GM18502 (cell line): ENCODE data around the gene FHOD3.

ENCODE experiments used
- ATAC-seq: cut with Tn5 transposase; IDR thresholded peaks from one replicate; pipeline ENCODE4 v1.9.1; 2021; ENCODE audit warnings: mild to moderate bottlenecking; ENCODE audit not compliant: unreplicated experiment, poor library complexity

Gene FHOD3

DNA sequence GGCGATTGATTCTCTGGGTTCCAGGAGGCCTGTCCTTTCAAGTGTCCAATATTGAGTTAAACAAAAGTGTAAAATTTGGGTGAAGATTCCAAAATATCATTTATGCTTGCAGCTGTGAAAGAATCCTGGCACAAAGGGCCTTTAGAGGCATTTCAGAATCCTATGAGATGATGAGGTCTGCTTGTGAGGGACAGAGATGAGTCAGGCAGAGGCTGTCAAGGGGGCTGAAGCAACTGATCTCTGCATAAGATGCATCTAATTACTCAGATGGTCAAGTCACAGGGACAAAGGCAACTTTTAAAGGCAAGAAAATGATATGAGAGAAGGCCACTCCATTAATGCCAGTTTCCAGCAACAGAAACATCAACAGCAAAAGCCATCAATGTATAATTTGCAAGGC lies 78.8 kb downstream of the FHOD3 start:
- no peak for ATAC-seq

DNA sequence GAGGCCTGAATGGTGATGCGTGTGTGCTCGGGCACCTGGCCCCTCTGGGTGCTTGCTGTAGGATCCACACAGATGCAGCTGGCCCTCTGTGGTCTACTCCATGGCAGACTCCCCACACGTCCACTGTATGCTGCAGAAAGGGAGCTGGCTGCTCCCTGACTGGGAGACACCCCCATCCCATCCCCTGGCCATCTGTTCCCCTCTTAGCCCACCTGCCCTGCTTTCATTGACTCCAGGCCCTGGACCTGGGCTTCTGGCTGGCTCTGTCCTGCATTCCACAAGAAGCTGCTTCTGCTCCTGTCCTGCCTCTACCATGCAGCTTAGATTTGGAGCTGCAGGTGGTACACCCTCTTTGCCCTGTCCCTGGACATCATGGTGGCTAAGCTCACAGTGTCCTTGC lies 80.1 kb downstream of the FHOD3 start:
- ATAC-seq, result no peak

DNA sequence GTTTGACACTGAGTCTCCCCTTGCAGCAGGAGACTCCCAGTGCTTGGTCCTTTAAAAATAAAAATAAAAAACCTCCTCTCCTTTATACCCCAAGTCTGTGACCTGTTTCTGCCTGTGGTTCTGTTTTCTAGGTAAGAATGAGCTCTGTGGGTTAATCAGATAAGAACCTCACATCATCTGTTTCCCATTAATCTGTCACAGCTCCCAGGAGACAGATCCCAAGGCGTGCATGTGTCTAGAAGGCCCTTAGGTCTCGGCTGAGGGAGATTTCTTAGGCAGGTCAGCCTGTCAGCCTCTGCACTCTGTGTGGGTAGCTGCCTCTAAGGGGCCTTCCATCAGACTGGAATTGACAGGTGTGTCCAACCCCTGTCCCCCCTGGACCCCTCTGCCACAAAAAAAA lies 80.7 kb downstream of the FHOD3 start:
- no peak for ATAC-seq

DNA sequence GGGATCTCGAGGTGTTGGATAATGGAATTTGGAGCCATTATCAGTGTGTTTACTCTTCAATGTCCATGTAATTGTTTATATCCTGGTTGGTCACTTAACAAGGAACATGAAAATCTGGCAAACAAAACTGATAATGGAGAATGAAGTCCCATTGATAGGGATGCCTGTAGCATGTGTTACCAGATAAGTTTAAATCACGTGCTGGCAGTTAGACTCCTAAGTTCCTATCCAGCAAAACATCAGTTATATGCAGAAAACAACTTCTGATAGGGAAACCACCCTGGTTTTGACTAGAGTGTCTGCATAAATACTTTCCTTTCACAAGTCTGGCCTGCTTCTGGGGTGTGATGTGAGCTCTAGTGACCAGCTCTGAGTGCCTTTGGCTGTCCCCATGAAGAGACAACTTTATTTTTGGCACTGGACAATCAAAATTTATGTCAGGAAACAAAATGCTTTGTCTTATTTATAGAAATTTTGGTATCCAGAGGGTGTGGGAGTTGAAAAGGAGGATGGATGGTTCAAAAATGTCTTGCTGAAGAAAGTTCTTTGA lies 82.0 kb downstream of the FHOD3 start:
- no peak for ATAC-seq

DNA sequence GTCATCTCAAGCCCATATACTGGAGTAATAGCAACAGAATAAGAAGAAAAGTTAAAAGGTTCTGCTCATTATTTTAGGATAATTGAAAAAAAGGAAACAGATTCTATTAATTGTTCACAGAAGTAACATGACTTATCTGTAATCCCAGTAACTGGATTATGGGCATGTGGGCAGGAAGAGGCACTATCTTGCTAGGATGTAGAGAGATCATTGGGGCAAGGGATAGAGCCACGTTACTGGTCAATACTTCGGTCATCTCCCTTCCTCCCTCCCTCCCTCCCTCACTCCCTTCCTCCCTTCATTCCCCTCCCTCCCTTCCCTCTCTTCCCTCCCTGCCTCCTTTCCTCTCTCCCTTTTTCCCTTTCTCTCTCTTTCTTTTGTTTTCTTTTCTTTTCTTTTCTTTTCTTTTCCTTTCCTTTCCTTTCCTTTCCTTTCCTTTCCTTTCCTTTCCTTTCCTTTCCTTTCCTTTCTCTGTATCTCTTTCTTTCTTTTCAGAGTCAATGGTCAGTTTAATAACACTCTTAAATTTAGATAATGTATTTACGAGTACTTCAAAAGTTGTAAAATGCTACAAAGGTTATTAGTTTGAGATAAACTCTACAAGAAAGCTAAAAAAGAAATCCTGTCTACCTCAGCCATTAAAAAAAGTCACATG lies 82.8 kb downstream of the FHOD3 start:
- ATAC-seq, result no peak

DNA sequence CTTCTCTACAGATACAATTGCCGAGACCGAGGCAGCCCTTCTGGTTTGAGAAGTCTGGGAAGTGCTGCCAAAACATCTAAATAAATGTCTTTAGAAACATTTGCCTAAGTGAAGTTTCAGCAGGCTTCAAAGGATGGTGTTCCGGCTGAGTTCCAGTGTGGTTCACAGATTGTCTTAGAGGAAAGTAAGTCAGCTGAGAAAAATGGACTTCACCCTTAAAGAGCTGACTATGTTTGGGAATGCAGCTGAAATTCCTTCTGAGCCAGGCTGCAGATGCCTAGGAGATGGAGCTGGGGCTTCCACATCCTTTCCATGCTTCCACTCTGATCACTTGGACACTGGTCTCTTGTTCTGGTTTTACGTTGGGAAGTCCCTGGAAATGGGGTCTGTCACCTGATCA lies 83.6 kb downstream of the FHOD3 start:
- ATAC-seq, result no peak

DNA sequence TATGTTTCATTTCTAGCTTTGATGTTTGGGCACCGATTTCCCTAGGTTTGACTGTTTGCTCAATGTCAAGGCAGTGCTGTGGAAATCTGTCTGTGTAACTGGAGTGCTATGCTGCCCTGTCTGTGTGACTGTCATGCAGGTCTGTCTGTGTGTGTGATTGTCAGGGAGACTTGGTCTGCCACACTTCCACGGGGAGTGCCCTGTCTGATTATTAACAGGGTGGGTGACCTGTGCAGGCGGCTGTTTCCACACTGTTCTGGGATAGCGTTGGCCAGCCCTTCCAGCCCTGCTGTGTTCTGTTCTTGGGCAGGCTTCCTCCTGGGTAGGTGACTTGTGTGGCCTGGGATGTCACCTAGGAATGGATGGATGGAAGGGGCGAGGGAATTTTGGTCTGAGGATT lies 85.3 kb downstream of the FHOD3 start:
- ATAC-seq, result no peak

DNA sequence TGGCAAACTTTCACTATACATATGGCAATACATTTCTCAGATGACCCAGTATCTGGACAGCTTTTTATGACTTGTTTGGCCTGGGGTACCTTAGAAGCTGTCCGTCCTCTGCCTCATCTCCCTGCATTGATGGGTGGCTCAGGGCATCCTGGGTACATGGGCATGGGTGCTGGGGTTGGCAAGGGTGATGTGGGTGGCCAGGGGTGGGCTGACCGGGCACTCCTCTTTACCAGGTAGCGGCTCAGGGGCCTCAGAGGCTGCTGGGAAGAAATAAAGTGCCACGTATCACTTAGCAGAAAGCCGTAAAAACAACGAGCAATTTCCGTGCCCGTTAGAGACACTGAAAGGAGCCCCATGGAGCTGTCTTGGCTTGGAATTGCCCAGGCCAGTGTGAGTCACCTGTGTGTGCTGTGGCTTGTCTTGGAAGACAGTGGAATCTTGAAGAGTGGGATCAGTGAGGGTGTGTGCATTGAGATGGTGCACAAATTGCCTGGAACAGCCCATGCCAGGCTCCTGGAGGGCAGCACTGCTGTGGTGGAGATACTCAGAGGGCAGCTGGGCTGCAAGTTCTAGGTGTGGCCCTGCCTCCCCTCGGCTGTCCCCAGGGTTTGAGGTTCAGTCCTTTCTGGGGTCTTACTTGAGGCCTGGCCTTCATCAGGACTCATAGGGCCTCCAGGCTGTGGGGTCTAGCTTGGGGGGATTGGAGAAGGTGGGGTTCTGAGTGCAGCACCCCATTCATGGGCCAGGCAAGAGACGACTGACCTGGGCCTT lies 88.8 kb downstream of the FHOD3 start:
- no peak for ATAC-seq

DNA sequence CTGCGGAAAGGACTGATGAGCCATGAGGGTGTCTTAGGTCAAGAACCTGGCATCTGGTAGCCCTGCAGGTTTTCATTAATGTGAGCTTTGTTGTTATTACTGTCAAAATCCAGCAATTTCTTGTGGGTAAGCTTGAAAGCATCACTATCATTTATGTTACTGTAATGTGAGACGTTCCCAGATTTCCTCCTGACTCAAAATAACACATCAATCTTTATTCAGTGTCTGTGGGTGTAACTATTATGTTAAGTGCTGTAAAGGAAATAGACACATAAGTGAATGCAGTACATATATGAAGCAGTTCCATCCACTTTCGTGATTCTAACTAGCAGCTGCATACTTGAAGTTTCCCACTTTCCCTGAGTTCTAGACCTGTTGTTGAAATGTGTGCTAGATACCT lies 89.8 kb downstream of the FHOD3 start:
- ATAC-seq, result no peak

DNA sequence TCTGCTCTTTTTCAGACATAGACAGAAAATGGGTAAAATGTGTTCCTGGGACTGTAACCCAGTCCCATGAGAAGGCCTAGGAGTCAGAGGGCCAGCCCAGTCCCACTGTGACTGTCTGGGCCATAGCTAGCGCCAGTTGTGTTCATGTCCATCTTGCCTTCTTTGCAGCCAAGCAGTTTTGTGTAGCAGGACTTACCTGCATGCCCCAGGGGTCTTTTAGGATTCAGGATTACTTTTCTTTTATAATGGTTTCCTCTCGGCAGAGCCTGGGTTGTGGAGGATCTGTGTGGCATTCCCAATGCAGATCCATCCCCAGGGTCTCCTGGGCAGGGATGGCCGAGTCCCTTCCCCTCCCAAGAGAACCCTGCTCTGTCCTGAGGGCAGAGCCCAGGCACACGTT lies 90.8 kb downstream of the FHOD3 start:
- ATAC-seq, result no peak

DNA sequence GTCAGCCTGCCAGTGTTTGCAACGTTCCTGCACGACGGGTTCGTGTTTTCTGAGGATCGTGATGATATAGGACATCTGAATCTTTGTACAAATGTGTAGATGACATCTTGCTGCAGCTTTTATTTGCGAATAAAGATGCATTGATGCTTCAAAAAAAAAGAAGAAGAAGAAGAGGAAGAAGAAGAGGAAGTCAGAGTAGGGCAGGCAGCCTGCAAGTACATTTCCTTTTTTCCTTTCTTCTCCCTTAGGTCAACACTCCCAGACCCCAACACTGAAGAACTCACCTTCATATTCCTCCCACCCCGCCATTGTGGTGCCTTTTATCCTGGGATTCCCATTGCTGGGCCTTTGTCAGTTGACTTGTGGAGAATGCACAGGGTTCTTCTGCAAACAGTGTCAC lies 91.5 kb downstream of the FHOD3 start:
- ATAC-seq, result no peak

DNA sequence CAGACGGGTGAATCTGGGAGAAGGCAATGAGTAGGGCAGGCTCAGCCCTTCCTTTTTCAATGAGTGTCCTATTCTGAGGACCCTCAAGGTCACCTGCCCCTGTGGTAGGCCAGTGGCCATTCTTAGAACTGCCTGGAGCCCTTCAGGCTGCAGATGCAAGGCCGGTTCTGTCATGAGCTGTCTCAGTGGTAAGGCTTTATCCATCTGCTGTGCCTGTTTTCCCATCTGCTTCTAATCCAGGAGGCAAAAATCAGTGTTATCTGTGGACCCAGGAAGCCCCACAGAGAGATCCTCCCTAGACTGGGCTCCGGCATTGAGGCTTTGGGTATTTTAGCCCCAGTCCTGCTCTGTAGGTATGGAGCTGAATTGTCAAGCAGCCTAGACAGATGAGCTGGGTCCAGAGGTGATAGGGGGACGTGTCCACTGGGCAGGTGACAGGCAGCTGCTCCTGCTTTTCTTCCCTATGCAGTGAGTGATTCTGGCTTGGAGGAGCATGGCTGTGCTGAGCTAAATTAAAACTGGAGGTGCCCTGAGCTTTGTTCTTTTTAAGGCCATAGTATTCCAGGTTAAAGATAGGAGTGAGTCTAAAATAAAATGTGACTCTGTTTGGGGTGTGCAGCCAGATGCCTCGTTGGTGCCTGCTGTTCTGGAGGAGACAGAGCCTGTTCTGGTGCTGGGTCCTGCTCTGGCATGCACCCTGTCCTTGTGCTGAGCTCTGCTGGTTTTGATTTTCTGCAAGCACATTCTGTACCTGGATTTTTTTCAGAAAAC lies 92.5 kb downstream of the FHOD3 start:
- ATAC-seq, result no peak

DNA sequence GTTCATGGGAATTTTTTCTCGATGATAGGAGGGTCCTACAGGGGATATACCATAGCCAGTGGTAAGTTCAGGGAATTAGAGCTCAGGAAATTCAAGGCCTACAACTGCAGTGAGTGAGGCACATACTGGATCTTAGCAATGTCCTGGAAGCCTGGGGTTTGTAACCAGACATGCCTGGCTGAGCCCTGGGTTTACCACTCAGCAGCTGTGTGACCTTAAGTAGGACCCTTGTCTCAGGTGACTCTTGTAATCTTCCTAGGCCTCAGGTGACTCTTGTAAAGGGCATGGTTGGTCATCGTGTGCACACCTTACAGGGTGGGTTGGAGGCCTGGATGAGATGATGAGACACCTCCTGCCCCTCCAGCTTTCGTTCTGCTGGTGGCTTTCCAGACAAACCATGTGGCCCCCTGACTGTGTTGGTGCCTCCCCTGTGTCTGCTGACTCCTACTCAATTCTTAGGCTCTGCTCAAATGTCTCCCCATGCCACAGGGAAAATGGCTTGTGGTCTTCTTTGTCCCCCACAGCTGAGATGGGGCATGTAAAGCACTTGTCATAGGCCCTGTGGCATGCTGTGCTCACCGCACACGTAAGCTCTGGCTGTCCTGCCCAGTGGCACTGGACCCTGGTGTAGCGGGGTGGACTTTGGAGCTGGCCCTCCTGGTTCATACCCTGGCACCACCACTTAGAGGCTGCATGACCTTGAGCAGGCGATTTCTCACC lies 94.1 kb downstream of the FHOD3 start:
- ATAC-seq, result no peak

DNA sequence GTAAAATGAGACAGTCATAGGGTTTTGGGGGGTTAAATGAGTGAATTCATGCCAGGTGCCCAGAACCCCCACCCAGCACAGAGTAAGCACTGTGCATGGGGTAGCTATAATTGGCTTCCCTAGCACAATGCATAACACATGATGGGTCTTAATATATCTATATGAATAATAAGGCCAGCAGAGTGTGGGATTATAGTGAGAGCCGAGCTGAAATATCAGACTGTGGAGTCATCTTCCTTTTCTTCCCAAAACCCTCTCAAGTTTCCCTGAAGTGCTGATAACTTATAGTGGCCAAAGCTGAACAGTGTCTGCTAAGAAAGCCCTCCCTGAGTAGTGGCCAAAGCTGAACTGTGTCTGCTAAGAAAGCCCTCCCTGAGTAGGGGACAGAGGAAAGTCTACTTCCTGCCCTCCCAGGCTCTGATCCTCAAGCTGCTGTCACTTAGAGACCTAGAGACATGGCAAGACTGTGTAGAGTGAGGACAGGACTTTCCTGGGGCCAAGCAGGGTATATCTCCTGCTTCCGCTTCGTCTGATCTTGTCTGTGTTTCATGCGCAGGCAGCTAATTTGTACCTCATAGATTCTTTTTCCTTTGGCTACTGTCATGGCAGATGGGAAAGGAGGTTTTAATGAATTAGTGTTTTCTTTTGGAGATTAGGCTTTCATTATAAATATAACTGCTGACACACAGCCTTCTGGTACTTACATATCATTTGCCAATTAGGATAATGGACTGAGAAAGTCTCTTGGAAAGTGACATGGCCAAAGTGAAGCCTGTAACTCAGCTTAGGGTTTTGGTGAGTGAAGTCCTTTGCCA lies 94.9 kb downstream of the FHOD3 start:
- no peak for ATAC-seq

DNA sequence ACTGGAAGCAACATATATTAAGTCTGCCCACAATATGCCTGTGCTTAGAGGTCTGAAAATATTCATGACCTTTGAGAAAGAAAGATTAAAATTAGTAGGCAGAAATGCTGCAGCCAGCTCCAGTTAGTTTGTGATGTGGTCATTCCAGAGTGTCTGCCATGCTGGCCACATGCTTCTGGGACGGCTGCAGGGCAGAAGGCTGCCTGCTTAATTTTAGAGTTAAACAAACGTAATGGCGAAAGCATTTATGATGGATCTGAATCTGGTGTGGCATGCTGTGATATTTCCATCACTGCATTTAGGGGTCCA lies 95.4 kb downstream of the FHOD3 start:
- ATAC-seq, result no peak

DNA sequence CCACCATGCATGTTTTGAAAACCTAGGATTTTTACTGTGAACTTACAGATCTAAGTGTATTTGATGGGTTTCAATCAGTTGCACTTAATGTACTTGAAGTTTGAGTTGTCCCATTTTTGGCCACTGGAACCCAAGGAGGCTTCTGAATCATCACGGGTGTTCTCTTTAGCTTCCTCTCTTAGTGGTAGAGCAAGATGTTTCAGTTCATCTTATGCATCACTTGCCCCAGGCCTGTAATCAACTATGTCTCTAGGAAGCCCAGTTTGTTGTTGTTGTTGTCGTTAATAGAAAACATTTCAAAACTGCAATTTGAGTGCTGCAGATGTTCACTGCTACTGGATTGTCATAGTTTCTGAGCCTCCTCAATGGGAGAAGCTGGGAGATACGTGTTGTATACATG lies 97.0 kb downstream of the FHOD3 start:
- ATAC-seq, result no peak

DNA sequence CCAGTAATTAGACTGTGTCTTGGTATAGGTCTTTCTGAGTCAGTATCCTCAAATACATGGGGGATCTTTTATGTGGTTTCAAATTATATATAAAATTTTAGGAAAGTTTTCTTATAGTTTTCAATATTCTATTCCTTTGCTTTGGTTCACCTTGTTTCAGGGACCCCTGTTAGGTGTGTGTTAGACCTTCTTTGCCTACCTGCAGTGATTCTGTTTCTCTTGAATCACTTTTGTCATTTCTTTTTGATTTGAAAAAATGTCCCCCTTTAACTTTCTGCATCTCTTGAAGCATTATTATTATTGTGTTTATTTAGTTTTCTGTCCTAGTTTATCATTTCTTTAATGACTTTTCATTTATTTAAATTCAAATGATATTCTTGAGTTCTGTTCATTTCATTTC lies 98.7 kb downstream of the FHOD3 start:
- ATAC-seq, result no peak

DNA sequence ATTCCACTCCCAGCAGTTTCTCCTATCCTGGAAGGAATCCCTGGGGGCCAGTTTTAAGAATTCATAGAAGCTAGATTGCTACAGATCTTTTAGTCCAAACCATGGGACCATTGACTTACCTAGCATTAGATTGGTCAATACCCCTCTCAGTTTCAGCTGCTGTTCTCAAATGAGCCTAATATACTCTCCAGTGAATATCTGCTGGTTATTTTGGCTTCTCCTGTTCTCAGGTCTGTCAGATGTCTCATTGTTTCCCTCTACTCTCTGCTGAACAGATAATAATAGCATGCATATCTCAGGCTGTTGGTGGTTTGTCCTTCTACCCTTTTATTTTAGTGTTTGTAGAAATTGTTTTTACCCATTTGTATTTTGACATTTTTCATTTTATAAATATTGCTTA lies 99.5 kb downstream of the FHOD3 start:
- no peak for ATAC-seq

DNA sequence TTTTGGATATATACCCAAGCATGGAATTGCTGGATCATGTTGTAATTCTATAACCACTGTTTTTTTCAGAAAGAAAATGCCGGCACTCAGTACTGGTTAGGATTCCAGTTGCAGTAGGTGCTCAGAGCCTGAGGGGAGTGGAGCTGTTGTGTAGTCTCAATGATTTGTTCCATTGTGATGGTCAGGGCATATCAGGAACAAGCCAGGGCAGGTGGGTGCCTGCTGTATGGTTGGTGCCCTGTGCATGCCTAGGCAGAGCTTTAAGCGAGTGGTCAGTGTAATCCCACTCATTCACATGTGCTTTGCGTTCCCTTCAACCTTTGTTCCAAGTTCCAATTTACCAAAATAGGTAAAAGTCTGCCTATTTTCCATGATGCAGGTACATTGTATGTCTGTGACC lies 100.9 kb downstream of the FHOD3 start:
- no peak for ATAC-seq

DNA sequence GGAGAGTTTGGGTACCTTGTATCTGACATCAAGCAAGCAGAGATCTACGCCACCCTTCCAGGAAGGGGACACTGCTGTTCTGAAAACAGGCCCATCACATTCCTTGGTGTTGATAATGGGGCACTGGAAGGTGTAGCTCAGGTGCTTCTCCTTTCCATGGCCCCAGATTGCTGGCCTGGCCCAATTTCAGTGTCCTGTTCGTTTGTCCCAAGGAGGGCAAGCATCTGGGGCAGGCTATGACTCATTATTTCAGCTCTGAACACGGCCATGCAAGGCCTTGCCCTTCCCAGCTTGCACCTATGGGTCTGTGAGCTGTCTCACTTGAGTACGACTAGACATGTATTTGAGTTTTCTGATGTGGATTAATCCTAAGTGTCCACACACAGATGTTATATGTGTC lies 101.5 kb downstream of the FHOD3 start:
- ATAC-seq, result no peak
